ENCODE measurements around the gene IMMP2L. TPM values are rescaled to one million over a fixed set of nuclear protein-coding genes. Genes with fewer than 3 reads are reported as not detected.

IMMP2L gene
- total and polyA plus RNA-seq, 2 of the 8 experiments (the other 6 are each of a cell fraction or from before 2014, with no cell fraction given): 2.3 to 10.1 TPM

GRCh38 chr7:110698576-110698975, 863.7 kb downstream of the IMMP2L start:
- FAIRE-seq (no peak), DNase-seq (ENCODE audit: low read depth in 1 of 2, low spot score in 2 of 2) (no peak)
- WGBS, 2 experiments (ENCODE audit: extremely low coverage in 1 of 2, insufficient coverage in 1 of 2, insufficient read length in 1 of 2, insufficient replicate concordance in 2 of 2, low coverage in 1 of 2, low lambda C conversion rate in 2 of 2, missing lambda C conversion rate in 1 of 2): 90% methylated on average over 3 of the region's 3 CpGs; no CpG with 5 or more reads in 1 of the 2 experiments
- Histone ChIP-seq H4K91ac (replicated peaks; ENCODE audit: insufficient read length, low read length) (no peak overlapping the region), H3K27me3 (replicated peaks in 1 of 4; ENCODE audit: control insufficient read depth in 3 of 4, extremely low read depth in 1 of 4, insufficient read depth in 3 of 4, low read length in 3 of 4) (no peaks in the 10 kb centered on the region), H2AFZ (ENCODE audit: low read length) (no peak overlapping the region), H3K4me2 (ENCODE audit: insufficient read depth in 1 of 2, low read depth in 2 of 2, low read length in 2 of 2) (no peak overlapping the region), H3K4ac (replicated peaks; ENCODE audit: insufficient read length, low read depth, low read length) (no peak overlapping the region), H3K79me1 (ENCODE audit: low read depth, low read length) (no peaks in the 10 kb centered on the region), H4K8ac (ENCODE audit: extremely low read depth, insufficient read depth, low read length) (no peak overlapping the region), H3K79me2 (ENCODE audit: control insufficient read depth in 1 of 2, insufficient read depth in 2 of 2, low read length in 2 of 2) (no peaks in the 10 kb centered on the region), H3K23ac (ENCODE audit: insufficient read length) (no peak overlapping the region), H2BK5ac (ENCODE audit: low read depth, low read length) (no peak overlapping the region), H2AK5ac (ENCODE audit: low read depth, low read length) (no peak overlapping the region), H3K9me3 (ENCODE audit: insufficient read depth in 2 of 2, low read depth in 1 of 2, low read length in 1 of 2) (no peaks in the 10 kb centered on the region), H3K9ac (replicated peaks in 1 of 4; ENCODE audit: extremely low read depth in 1 of 4, low read depth in 3 of 4, low read length in 3 of 4) (no peak overlapping the region), H2BK120ac (replicated peaks; ENCODE audit: low read depth, low read length) (no peak overlapping the region), H4K5ac (ENCODE audit: insufficient read length, low read depth, low read length) (no peak overlapping the region), H2BK15ac (ENCODE audit: low read length) (no peak overlapping the region), H2BK20ac (ENCODE audit: low read length) (no peak overlapping the region), H3K14ac (ENCODE audit: insufficient read length) (no peak overlapping the region), H3K36me3 (ENCODE audit: control insufficient read depth in 2 of 4, insufficient read depth in 4 of 4, low read length in 3 of 4) (no peaks in the 10 kb centered on the region), H2BK12ac (ENCODE audit: low read depth, low read length) (no peak overlapping the region), H3K27ac (ENCODE audit: low read depth, low read length) (no peak overlapping the region), H3K4me1 (replicated peaks in 1 of 4; ENCODE audit: control insufficient read depth in 3 of 4, insufficient read depth in 4 of 4, low read length in 3 of 4) (peaks cover 0 to 3% (median 1%) of the 10 kb centered on the region in 4 experiments; a peak in 2 of 7 replicates), H3K18ac (ENCODE audit: extremely low read depth, low read length) (no peak overlapping the region), H4K20me1 (replicated peaks in 1 of 2; ENCODE audit: control insufficient read depth in 1 of 2, insufficient read depth in 2 of 2, low read length in 2 of 2) (no peaks in the 10 kb centered on the region), H3K23me2 (ENCODE audit: low read depth, low read length) (no peaks in the 10 kb centered on the region), H3K56ac (replicated peaks; ENCODE audit: insufficient read length, low read depth, low read length) (no peak overlapping the region), H3K4me3 (ENCODE audit: extremely low read depth in 1 of 4, insufficient read depth in 2 of 4, low read depth in 3 of 4, low read length in 4 of 4) (no peak overlapping the region)
- CTCF ChIA-PET (ENCODE audit: partially characterized antibody): no interaction called here
- POLR2A ChIA-PET (ENCODE audit: partially characterized antibody): no interaction called here
- no peak for TF ChIP-seq BRCA1 (IDR thresholded peaks at IDR 0.05; ENCODE audit: low read depth, low read length)
- no peak for TF ChIP-seq CTBP2 (IDR thresholded peaks at IDR 0.05; ENCODE audit: borderline replicate concordance, insufficient read depth, insufficient read length, low read length)
- TF ChIP-seq POLR2AphosphoS5 (IDR thresholded peaks at IDR 0.05; ENCODE audit: low read depth, low read length): no peak
- TF ChIP-seq JUND (IDR thresholded peaks at IDR 0.05; ENCODE audit: low read length): no peak
- TF ChIP-seq TAF7 (optimal IDR thresholded peaks at IDR 0.05; ENCODE audit: borderline replicate concordance, low read depth, low read length): no peak
- TF ChIP-seq CHD1 (IDR thresholded peaks at IDR 0.05; ENCODE audit: low read depth, low read length): no peak
- TF ChIP-seq HDAC6 (IDR thresholded peaks at IDR 0.05; ENCODE audit: low read depth, low read length): no peak
- TF ChIP-seq CREB1 (IDR thresholded peaks at IDR 0.05): no peak
- TF ChIP-seq POU5F1 (IDR thresholded peaks at IDR 0.05; ENCODE audit: low read depth, low read length): no peak

Data from H1 (cell line).